ENCODE data around the gene EEF2K.
A peak's percentile ranks its signal among the peaks of the same experiment; 100 is the strongest.

Gene EEF2K

GRCh38 chr16:22255335-22255734 is 49.3 kb downstream of the EEF2K start:
- no peak for DNase-seq

GRCh38 chr16:22257440-22257839 is 51.4 kb downstream of the EEF2K start:
- no peak for DNase-seq

DNA sequence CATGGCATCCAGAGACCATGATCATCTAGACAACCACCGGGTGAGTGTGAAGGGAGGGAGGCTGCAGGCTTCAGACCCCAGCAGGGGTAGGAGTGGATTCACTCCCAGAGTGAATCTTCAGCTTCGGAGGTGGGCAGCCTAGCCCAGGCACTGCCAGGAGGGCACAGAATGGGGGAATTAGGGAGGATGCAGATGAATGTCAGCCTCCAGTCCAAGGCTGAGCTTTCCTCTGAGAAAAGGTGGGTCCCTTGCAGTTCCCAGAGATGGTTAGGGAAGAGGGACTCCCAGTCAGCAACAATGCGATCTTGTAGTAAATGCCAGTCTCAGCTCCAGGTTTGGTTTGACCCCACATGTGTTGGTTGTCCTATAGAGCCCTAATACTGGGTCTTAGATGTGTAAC is 54.4 kb downstream of the EEF2K start:
- DNase-seq = no peak

DNA sequence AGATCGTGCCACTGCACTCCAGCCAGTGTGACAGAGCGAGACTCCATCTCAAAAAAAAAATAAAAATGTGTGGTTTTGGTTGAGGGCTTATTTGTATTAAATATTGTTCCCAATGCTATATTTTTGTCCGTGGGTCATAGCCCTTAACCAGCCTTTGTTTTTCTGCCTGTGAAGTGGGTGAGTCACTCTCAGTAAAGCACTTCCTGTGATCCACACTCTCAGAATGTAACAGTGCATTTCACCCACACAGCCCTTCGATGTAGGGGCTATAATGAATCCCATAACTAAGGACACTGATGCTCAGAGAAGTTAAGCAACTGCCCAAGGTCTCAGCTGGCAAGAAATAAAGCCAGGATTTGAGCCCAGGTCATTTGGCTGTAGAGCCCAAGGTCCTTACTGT is 56.4 kb downstream of the EEF2K start:
- no peak for DNase-seq

GRCh38 chr16:22264786-22265185 is 58.7 kb downstream of the EEF2K start:
- DNase-seq = no peak

DNA sequence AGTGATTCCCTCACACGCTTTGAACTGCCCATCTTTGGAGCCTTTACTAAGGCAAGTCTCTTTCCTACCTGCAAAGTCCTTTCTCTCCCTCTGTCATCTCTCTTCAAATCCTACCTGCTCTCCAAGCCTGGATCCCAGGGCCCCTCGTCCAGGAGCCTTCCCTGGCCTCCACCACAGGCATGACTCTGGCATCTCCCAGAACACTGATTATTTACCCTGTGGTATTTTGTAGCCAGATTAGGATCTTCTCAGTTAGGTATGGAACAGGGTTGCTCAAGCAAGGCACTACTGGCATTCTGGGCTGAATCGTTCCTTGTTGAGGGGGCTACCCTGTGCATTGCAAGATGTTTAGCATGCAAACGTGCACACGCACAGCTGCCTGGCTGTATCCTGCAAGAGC is 59.3 kb downstream of the EEF2K start:
- no peak for DNase-seq

DNA sequence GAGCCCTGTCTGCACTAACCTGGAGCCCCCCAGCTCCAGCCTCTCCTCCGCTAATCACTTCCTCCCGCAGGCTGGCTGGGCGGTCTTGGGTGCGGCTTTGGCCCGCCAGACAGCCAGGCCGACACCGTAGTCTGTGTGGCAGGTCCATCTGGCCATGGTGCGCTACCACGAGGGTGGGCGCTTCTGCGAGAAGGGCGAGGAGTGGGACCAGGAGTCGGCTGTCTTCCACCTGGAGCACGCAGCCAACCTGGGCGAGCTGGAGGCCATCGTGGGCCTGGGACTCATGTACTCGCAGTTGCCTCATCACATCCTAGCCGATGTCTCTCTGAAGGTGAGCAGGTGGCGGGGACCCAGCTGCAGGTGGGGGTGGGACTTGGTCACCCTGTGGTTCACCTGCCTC is 60.5 kb downstream of the EEF2K start:
- no peak for DNase-seq

- no peak for DNase-seq
Observed at GRCh38 chr16:22267764-22268163, 61.7 kb downstream of the EEF2K start.

- no peak for DNase-seq
Observed at GRCh38 chr16:22270525-22270924, 64.4 kb downstream of the EEF2K start.

DNA sequence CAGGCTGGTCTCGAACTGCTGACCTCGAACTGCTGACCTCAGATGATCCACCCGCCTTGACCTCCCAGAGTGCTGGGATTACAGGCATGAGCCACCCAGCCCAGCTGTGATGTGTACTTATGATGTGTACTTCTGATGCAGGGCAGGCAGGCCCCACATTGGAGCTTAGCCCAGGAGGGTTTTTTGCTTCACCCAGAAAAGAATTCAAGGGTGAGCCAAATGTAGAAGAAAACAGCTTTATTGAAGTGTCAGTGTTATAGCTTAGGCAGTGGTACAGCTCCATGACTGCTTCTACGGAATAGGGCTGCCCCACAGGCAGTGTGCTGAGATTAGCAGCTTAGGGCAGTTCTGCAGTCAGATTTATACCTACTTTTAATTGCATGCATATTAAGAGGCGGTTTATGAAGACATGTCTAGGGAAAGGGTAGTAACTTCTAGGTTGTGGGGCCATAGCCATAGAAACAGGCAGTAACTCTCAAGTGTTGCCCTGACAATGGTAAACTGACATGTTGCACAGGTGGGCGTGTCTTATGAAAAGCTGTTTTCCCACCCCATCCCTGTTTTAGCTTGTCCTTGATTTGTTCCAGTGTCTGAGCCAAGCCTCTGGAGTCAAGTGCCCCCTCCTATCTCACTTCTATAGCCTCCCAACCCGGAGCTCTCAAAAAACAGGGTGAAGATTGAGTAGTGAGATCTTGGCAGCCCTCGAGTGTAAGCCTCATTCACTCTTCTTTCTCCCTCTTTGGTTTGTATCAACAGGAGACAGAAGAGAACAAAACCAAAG is 67.0 kb downstream of the EEF2K start:
- no peak for DNase-seq

- no peak for DNase-seq
Observed at GRCh38 chr16:22274916-22275315, 68.8 kb downstream of the EEF2K start.

- DNase-seq = no peak
Observed at GRCh38 chr16:22278441-22279230, 72.6 kb downstream of the EEF2K start.

- DNase-seq = no peak
Observed at GRCh38 chr16:22282254-22282892, 76.3 kb downstream of the EEF2K start.

DNA sequence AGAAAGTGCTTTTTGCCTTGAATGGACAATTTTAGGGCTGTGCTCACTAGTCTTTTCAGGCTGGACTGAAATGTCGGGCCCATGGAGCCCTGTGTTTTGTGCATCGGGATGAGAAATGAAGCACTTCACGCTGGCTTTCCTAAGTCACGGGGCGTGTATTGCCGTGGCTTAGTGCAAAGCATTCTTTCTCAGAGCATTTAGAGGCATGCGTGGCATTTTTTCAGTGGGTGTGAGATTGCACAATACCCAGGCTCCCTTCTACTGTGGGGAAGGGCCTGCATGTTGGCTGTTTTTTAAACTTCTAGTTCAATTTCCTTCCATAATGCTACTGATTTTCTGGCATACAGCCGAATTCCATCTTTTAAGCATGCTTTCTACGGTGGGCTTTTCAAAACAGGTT is 78.6 kb downstream of the EEF2K start:
- DNase-seq = no peak

GRCh38 chr16:22285080-22285479 is 79.0 kb downstream of the EEF2K start:
- no peak for DNase-seq

GRCh38 chr16:22291020-22291419 is 84.9 kb downstream of the EEF2K start:
- DNase-seq = no peak

DNA sequence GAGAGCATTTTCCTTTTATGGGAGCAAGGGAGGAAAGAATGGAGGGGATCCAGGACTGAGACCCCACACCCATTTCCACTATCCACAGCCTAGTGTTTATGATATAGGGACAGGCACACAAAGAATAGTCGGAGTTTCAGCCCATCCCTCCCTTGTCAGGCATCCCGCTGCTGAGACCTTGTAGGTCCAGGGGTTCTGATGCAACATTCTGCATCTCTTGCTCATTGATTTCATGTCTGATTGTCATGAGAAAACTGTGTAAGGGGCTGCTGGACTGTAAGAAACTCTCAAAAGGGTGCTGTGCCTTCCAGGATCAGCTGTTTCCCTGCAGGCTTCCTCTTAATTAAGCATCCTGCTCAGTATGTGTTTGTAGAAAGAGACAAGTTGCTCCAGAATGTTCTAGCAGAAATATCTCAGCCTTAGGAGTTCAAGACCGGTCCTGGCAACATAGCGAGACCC is 85.8 kb downstream of the EEF2K start:
- DNase-seq = no peak

GRCh38 chr16:22292320-22292719 is 86.2 kb downstream of the EEF2K start:
- DNase-seq = no peak

DNA sequence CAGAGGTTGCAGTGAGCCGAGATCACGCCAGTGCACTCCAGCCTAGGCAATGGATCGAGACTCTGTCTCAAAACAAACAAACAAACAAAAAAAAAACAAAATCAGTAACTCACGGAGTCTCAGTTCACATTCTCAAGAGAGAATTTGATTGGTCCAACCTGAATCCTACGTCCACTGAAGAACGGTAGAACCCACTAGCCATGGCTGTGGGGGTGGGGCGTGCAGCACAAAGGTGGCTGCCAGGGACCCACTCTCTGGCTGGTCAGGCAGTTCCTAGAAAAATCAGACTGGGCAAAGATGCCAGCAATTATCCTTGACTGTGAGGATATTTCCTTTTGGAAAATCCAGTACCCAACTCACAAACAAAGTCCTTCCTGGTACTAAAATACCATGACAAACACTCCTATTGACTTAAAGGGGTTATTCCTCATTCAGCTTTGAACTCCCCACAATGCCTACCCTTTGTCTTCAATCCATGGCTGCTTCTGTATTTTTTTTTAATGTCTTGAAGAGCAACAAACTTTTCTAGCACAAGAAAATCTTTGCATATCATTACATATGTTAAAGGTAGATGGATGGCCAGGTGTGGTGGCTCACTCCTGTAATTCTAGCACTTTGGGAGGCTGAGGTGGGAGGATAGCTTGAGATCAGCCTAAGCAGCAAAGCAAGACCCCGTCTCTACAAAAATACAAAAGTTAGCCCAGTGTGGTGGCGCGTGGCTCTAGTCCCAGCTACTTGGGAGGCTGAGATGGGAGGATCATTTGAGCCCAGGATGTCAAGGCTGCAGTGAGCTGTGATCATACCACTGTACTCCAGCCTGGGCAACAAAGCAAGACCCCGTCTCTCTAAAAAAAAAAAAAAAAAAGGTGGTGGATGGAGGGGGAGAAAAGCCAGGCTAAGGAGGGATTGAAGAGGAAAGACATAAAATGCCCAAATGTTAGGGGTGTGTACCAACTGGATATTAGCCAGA is 87.3 kb downstream of the EEF2K start:
- no peak for DNase-seq

DNA sequence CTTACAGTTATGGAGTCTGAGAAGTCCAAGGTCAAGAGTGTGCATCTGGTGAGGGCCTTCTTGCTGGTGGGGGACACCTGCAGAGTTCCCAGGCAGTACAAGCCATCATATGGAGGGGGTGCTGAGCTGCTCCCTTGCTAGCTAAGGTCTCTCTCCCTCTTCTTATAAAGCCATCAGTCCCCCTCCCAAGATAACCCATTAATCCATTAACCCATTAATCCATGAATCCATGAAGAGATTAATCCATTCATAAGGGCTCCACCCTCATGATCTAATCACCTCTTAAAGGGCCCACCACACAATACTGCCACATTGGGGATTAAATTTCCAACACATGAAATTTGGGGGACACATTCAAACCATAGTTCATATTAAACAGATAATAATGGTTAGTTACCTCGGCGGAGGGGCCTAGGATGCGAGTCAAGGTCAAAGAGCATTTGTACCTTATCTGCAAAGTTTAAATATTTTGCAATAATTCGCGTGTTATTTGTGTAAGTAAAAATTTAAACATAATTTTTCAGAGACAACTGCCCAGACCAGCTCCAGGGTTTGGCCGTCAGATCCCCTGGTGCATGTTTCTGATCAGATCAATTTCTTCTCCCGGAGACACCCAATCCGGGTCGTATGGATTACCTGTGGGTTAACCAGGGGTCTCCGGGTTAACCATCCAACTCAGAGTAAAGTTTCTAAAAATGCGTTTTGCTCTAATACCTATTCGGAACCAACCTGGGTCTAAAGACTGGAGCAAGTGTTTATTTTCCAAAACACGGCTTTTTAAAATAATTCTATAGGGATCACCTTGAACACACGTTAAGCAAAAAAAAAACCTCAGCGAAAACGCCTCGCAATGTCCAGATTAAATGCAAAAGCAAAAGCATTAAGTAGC is 90.4 kb downstream of the EEF2K start:
- DNase-seq = peak; percentile 71

DNA sequence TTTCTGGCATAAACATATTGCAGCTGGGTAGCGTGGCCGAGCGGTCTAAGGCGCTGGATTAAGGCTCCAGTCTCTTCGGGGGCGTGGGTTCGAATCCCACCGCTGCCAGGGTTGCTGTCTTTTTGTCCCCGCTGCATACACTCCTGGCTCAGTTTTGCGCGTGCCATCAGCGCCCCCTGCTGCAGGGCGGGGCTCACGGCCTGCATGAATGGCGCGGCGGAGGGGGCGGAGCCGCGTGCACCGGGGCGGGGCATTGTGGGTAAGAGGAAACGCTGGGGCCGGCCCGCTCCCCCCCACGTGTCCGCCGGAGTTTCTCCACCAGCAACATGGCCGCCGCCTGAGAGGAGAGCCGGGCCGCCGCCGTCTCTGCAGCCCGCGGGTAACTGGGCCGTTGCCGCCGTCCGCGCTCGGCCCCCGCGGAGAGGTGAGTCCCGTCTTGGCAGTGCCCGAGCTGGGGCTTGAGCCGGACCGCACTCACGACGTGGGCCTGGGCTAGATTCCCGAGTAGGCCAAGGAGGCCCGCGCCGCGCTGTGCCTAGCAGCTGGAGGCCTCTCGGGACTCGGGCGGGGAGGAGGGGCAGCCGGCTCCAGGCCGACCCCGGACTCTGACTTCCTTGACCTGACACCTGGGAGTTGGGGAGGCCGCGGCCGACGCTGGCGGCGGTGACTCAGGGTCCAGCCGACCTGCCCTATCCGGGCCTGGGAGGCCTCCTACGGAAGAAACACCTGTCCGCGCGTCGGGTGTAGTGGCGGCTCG is 91.2 kb downstream of the EEF2K start, which contains the start of gene POLR3E:
Gene POLR3E, plus strand, starts transcription at position 296 of the 757 bp plus-strand sequence. CDS start 5,560 bp downstream, outside the sequence.
- DNase-seq = peak; percentile 100
